ENCODE data around the gene CR1.
"Not testable (repeated sequence)": the region's sequence is repeated elsewhere in the genome, so short reads cannot be mapped to it uniquely, and the experiment has no call there.

CR1 gene

GRCh38 chr1:207659545-207660153 lies 163.7 kb downstream of the CR1 start:
- DNase-seq (ENCODE audit: low read depth), result no peak
- no peak overlapping the region for H3K4me3 ChIP-seq (ENCODE audit: low read depth, low read length)
- TF ChIP-seq, protein P1, sequence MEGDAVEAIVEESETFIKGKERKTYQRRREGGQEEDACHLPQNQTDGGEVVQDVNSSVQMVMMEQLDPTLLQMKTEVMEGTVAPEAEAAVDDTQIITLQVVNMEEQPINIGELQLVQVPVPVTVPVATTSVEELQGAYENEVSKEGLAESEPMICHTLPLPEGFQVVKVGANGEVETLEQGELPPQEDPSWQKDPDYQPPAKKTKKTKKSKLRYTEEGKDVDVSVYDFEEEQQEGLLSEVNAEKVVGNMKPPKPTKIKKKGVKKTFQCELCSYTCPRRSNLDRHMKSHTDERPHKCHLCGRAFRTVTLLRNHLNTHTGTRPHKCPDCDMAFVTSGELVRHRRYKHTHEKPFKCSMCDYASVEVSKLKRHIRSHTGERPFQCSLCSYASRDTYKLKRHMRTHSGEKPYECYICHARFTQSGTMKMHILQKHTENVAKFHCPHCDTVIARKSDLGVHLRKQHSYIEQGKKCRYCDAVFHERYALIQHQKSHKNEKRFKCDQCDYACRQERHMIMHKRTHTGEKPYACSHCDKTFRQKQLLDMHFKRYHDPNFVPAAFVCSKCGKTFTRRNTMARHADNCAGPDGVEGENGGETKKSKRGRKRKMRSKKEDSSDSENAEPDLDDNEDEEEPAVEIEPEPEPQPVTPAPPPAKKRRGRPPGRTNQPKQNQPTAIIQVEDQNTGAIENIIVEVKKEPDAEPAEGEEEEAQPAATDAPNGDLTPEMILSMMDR (IDR thresholded peaks at IDR 0.05; ENCODE audit: insufficient read depth, low read depth, low read length, missing control alignments), result no peak

GRCh38 chr1:207661420-207661819 lies 165.5 kb downstream of the CR1 start:
- not testable (repeated sequence) for DNase-seq (ENCODE audit: low read depth); H3K4me3 ChIP-seq (ENCODE audit: low read depth, low read length)

DNA sequence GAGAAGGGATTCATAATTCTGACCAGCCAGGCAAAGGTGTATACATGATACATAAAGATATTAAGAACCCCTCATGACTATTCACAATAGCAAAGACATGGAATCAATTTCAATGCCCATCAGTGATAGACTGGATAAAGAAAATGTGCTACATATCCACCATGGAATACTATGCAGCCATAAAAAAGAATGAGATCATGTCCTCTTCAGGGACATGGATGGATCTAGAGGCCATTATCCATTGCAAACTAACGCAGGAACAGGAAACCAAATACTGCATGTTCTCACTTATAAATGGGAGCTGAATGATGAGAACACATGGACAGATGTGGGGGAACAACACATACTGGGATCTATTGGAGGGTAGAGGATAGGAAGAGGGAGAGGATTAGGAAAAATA lies 170.4 kb downstream of the CR1 start:
- no peak overlapping the region for H3K4me3 ChIP-seq (ENCODE audit: low read depth, low read length)
- TF ChIP-seq, protein P1 (IDR thresholded peaks at IDR 0.05; ENCODE audit: insufficient read depth, low read depth, low read length, missing control alignments), result no peak
- DNase-seq (ENCODE audit: low read depth), result no peak

DNA sequence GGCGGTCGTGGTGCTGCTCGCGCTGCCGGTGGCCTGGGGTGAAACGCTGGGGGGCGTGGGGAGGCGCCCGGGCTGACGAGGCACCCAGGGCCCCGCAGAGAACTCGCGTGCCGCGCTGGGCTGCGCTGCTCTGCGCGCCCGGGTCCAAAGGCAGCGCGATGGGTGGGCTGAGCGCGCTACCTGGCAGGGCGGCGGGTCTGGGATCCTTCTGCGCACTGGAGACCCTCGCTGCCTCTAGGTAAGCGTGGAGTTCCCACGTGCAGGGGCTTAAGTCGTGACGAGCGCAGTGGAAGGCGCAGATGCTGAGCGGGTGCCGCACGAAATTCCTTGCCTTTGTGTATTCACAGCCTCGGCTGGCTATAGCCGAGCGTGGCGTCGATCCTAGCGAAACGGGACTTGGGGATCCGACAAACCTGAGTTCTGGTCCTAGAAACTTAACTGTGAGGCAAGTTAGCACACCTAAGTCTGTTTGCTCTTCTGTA lies 173.6 kb downstream of the CR1 start:
- TF ChIP-seq, protein P1 (IDR thresholded peaks at IDR 0.05; ENCODE audit: insufficient read depth, low read depth, low read length, missing control alignments), result no peak
- peak overlapping the region; percentile 22 for H3K4me3 ChIP-seq (ENCODE audit: low read depth, low read length)
- DNase-seq (ENCODE audit: low read depth), result no peak

GRCh38 chr1:207670192-207670591 lies 174.2 kb downstream of the CR1 start:
- DNase-seq (ENCODE audit: low read depth), result peak; percentile 73
- TF ChIP-seq, protein P1 (IDR thresholded peaks at IDR 0.05; ENCODE audit: insufficient read depth, low read depth, low read length, missing control alignments), result no peak
- H3K4me3 ChIP-seq (ENCODE audit: low read depth, low read length), result peak overlapping the region; percentile 22

- DNase-seq (ENCODE audit: low read depth), result peak; percentile 18
- TF ChIP-seq, protein P1 (IDR thresholded peaks at IDR 0.05; ENCODE audit: insufficient read depth, low read depth, low read length, missing control alignments), result no peak
- H3K4me3 ChIP-seq (ENCODE audit: low read depth, low read length), result no peak overlapping the region
These were observed 175.0 kb downstream of the CR1 start for GRCh38 chr1:207670997-207671396.

DNA sequence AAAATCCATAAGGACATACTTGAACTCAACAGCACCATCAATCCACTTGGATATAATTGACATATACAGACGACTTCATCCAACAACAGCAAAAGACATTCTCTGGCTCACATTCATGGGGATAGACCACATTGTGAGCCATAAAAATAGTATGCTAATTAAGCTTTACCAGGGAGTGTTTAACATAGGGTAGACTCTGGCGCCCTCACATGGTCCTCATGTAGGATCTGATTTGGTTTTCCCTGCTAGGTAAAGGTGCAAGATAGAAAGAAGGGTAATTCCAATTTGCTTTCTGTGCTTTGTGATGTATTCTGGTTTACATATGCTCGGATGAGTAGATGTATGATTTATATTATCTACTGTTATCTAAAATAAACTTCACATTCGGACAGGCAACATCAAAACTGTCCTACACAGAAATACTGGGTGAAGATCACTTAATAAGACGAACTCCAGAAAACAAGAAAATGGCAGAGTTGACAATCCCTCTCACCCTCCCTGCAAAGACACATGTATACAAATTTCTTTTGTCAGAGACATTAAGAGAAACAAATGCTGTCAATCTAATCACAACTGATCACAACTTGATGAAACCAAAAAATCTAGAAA lies 176.7 kb downstream of the CR1 start:
- TF ChIP-seq, protein P1 (IDR thresholded peaks at IDR 0.05; ENCODE audit: insufficient read depth, low read depth, low read length, missing control alignments), result peak; percentile 59
- peak; percentile 65 for DNase-seq (ENCODE audit: low read depth)
- no peak overlapping the region for H3K4me3 ChIP-seq (ENCODE audit: low read depth, low read length)
